NK-92 (cell line): ENCODE measurements around the gene SERPINB11.
"Not testable (repeated sequence)": the region's sequence is repeated elsewhere in the genome, so short reads cannot be mapped to it uniquely, and the experiment has no call there.

Experiments
- DNase-seq: peaks from one replicate; lab custom pipeline; 2025; ENCODE audit not compliant: unreplicated experiment; lab: John Stamatoyannopoulos, UW

Gene SERPINB11

DNA sequence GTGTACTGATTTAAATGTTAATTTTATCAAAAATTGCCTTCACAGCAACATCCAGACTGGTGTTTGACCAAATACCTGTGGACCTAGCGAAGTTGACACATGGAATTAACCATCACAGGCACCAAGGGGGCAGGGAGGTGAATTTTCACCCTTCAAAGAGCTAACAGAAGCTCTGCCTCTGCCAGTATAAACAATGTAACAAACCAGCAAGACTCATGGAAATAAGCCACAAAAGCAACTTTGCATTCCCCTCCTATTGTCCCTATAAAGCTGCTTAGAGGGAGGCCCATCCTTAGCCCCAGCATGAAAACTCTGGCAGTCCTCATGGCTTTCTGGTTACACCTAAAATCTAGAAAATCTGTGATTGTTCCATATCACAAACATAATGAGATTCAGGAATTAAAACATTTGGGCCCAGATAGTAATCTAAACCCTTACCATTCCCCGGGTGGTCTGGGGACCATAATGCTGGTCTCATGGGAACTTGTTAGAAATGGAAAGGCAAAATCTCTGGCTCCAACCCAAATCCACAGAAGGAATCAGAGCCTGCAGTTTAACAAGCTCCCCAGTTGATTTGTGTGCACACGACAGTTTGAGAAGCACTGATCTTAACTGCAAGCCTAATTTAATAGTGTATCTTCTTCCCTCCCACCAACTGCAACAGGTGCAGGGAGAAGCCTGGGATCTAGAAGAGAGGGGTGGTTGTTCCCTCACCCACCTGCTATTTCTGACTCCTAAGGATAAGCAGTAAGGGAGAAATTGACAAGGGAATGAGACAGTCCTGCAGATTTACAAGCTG is 23.1 kb downstream of the SERPINB11 start:
- no peak for DNase-seq

DNA sequence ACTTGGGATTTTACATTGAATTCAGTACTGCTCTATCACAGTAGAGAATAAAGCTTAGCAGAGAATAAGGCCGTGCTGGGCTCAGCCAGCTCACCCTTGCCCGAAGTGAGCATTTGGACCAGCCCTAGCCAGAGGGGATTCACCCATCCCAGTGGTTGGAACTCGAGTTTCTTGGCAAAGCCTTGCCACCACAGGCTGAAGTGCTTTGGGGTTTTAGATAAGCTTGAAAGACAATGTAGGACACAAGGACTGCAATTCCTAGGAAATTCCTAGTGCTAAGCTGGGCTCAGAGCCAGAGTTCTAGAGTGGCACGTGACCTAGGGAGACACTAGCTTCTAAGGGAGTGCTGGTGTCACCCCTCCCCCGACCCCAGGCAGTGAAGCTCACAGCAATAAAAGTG is 28.0 kb downstream of the SERPINB11 start:
- DNase-seq: no peak

DNA sequence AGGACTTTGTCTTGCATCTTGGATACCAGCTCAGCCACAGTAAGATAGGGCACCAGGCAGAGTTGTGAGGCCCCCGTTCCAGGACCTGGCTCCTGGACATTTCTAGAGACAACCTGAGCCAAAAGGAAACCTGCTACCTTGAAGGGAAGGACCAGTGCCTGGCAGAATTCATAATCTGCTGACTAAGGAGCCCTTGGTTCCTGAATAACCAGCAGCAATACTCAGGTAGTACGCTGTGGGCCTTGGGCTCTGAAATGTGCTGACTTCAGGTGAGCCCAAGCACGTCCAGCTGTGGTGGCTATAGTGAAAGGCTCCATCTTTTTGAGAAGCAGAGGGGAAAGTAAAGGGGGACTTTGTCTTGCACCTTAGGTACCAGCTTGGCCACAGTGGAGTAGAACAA is 28.5 kb downstream of the SERPINB11 start:
- no peak for DNase-seq

DNA sequence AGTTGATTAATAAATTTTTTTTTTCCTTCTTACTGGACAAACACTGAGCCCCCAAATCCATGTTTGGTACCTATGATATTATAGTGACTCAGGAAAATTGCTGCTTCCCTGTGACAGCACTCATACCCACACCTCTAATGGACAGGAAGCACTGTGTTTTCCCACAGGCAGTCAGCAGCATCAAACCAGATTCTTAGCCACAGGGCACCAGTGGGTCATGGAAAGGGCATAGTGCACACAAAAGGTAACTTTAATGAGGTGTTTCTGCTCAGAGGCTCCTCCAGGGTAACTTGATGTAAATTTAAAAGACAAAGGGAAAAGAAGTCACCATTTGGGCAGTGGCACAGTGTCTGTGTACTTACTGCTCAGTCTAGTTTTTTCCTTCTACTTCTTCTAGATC is 34.1 kb downstream of the SERPINB11 start:
- no peak for DNase-seq

DNA sequence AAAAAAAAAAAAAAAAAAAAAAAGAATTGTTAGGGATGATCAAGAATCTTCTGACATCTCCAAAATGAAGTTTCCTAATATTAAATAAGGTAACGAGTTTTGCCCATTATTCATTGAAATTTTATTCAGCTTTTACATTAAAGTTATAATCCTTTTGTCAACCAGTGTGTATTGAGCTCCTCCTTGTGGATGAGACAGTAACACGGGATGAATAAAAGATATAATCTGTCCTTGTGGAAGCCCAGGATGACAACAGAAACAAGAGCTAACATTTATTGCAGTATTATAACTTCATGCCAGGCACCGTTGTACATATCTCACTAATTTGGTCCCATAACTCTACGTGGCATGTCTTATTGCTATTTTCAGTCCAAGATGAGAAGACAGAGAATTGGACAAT is 39.0 kb downstream of the SERPINB11 start:
- DNase-seq: no peak

DNA sequence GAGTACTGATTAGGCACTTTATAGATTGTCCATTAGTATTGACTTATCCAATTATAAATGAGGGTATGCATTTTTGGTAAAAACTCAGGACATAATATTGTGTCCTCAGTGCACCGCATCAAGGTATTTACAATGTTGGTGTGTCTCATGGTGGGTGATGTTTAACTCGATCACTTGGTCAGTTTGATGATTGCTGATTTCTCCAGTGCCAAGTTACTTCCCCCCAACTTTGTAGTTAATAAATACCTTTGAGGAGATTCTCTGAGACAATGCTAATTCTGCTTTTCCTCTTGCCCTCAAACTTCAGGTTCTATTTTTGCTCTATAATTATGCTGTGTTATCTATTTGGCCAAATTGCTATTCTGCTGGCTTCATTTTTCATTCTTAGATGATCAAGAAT is 44.2 kb downstream of the SERPINB11 start:
- no peak for DNase-seq

DNA sequence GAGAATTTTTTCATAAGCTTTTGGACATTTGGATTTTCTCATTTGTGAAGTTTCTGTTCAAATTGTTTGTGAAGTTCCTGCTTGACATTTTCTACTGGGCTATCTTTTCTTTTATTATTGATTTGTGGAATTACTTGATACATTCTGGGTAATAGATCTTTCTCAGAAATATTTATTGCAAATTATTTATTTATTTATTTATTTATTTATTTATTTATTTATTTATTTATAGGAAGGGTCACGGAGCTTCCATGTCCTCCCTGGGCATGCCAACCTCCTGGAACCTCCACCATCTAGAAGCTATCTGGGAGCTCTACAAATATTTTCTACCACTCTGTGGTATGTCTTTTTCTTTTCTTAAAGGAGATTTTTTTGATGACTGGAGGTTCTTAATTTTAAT is 46.7 kb downstream of the SERPINB11 start:
- DNase-seq: no peak

DNA sequence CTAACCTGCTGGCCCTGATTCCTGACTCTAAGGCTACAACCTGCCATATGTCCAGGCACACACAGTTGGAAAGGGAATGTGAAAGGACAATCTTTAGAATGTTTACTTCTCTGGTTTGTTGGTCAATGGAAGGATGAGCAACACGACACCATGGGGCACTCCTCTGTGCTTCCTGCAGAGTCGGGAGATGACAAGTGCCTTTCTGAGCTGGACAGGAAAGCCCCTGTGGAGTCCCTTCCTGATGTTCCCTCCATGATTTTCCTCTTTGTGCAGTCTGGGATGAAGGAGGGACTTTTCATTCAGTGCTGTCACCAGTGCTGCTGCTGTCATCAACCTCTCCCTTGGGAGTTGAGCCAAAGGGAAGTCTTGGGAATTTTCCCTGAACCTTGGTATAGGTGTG is 49.9 kb downstream of the SERPINB11 start:
- DNase-seq: no peak

DNA sequence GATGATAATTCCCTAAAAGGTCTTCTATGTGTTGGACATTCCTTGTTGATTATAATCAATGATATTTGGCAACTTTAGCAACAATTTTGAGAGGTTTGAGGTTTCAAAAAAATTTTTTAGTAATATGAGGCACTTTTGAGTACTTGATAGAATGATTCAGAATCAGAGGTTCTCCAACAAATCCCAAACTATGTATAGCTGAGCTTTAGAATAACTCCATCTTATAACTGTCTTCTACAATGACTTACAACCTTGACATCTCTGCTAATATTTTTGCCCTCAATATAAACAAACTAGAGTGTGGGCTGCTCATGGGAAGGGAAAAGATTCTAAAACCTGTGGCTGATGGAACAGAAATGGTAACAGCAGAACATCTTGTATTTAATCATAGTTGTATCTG is 50.9 kb downstream of the SERPINB11 start:
- DNase-seq: no peak

DNA sequence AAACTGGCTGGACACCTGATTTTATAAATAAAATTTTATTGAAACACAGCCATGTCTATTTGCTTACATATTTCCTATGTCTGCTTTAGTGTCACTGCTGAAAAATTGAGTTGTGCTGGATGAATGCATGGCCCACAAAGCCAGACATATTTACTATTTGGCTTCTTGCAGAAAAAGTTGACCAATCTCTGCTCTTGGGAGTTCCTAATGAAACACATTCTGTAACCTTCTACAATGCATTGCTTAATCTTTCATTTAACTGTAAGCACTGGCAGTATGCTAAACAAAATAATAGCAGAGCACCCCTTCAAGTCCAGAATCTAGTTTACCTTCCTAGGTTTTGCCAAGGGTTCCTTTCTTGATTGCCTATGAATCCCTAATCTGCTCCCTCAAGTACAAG is 54.8 kb downstream of the SERPINB11 start:
- DNase-seq: no peak

DNA sequence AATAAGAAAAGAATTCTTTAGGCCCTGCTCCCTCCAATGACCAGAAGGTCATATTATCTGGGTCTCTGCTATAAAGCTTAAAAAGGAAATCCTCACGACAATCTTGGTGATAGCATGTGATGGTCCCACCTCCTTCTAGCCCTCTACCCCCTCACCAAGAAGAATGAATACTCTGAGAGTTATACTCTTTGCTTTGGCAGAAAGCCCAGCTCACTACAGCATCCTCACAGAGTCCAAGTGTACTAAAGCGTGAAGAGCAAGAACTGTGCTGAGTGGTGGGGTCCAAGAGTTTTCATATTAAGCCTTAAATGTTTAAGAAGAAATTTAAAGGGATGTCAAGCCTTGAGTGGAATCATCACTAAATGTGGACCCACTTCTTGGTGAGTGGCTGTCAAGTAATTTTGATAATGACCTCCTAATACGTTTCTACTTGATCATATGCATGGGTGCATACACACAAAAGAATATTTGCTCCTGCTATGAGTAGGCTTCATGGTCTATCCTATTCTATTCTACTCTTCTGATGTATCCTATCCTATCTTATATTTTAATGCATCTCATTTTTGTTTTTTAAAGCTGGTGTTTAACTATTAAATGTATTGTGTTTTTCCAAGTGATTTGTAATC is 56.0 kb downstream of the SERPINB11 start:
- DNase-seq: no peak

DNA sequence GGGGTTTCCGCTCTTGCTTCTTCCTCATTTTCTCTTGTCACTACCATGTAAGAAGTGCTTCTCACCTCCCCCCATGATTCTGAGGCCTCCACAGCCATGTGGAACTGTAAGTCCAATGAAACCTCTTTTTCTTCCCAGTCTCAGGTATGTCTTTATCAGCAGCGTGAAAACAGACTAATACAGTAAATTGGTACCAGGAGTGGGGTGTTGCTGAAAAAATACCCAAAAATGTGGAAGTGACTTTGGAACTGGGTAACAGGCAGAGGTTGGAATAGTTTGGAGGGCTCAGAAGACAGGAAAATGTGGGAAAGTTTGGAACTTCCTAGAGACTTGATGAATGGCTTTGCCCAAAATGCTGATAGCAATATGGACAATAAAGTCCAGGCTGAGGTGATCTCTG is 57.0 kb downstream of the SERPINB11 start:
- not testable (repeated sequence) for DNase-seq

DNA sequence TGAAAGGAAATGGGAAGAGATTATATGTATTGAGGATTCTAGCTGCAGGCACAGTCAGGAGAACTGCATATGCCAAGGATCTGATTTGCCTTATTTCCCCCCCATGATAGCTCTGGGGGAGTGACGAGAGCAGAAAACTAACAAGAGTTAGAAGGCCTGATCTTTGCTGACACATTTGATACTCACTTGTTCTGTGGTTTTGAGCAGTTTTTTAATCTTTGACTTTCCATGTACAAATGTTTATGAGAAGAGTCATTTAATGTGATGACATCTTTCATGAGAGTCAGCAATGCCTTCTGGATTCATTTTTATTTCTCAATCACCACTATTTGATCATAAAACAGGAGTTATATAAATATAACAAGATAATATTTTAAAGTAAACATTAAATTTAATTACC is 59.8 kb downstream of the SERPINB11 start:
- no peak for DNase-seq

DNA sequence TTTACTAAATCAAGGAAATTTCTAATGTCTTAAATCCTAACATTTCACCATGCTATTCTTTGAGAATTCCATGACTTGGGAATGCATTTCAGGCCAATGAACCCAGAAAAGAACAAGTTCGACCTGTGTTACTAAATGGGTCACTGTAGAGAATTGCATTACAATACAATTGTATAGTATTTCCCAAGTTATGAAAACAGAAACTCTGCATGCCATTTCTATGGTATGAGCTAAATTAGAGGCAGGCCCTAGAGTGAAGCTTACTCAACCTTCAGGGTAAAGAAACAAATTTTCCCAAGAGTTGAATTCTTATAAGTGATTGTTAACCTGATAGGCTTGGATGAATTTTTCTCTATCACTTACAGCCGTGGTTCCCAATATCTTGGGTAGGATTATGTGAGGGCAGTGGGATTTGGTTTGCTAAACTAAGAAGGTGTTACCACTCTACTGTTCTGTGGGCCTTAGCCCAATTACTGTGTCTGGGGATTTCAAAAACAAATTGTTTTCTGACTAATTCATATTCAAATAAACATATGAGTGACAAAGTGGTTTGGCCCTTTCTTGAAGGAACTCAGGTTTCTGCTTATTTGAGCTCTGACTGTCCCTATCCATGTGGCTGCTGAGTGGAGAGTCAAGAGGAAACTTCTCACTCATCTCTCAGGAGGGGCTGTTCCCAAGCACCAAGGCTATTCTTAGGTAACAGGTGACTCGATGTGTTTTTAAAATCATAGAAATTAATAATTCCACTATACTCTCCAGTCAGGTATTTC is 61.3 kb downstream of the SERPINB11 start:
- DNase-seq: no peak

DNA sequence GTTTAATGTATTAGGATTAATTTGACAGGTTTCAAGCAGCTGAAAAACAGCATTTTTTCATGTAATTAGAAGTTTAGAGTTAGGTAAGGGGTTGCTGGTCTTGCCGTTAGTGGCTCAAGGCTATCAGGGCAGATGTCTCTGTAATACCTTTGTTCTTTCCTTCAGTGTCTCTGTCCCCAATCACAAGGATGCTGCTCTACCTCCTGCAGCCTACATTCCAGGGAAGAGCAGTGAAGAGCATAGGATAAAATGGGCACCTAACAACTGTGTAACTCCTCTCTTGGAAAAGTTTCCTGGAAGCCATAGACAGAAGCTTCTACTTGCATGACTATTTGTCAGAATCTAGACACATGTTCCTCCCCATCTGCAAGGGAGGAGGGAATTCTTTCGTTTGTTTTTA is 63.1 kb downstream of the SERPINB11 start:
- DNase-seq: no peak
